Iris pigment epithelial cell (primary cell): ENCODE results near the gene COMMD1.
"Not testable (repeated sequence)": the region's sequence is repeated elsewhere in the genome, so short reads cannot be mapped to it uniquely, and the experiment has no call there.

Experiments used
- DNase-seq: peaks from one replicate; pipeline ENCODE4 v3.0.0-alpha.2; 2011; ENCODE audit warnings: low read depth

Gene COMMD1

GRCh38 chr2:62141142-62141740 lies 235.8 kb downstream of the COMMD1 start:
- DNase-seq: peak; percentile 9

- DNase-seq: no peak
Observed at GRCh38 chr2:62142054-62142453, 236.6 kb downstream of the COMMD1 start.

GRCh38 chr2:62143696-62144095 lies 238.2 kb downstream of the COMMD1 start:
- no peak for DNase-seq

GRCh38 chr2:62144689-62145477 lies 239.4 kb downstream of the COMMD1 start:
- no peak for DNase-seq

GRCh38 chr2:62145478-62146100 lies 240.1 kb downstream of the COMMD1 start:
- no peak for DNase-seq

- DNase-seq: not testable (repeated sequence)
Observed at GRCh38 chr2:62146790-62147189, 241.3 kb downstream of the COMMD1 start.

- peak; percentile 88 for DNase-seq
Observed at GRCh38 chr2:62147610-62148301, 242.3 kb downstream of the COMMD1 start.

GRCh38 chr2:62149708-62150107 lies 244.2 kb downstream of the COMMD1 start:
- peak; percentile 94 for DNase-seq

- DNase-seq: peak; percentile 45
Observed at GRCh38 chr2:62150597-62151305, 245.3 kb downstream of the COMMD1 start.

GRCh38 chr2:62151306-62151638 lies 245.8 kb downstream of the COMMD1 start:
- no peak for DNase-seq

- peak; percentile 65 for DNase-seq
Observed at GRCh38 chr2:62152000-62152399, 246.5 kb downstream of the COMMD1 start.

GRCh38 chr2:62156861-62157496 lies 251.5 kb downstream of the COMMD1 start:
- no peak for DNase-seq

GRCh38 chr2:62158444-62159121 lies 253.1 kb downstream of the COMMD1 start:
- no peak for DNase-seq

GRCh38 chr2:62160691-62161090 lies 255.2 kb downstream of the COMMD1 start:
- DNase-seq: not testable (repeated sequence)

- no peak for DNase-seq
Observed at GRCh38 chr2:62163106-62163831, 257.8 kb downstream of the COMMD1 start.

- DNase-seq: no peak
Observed at GRCh38 chr2:62163834-62164233, 258.4 kb downstream of the COMMD1 start.

- DNase-seq: no peak
Observed at GRCh38 chr2:62175728-62176127, 270.3 kb downstream of the COMMD1 start.

- DNase-seq: no peak
Observed at GRCh38 chr2:62176801-62177200, 271.3 kb downstream of the COMMD1 start.

GRCh38 chr2:62177392-62178049 lies 272.0 kb downstream of the COMMD1 start:
- no peak for DNase-seq
